IPS-15b (cell line): ENCODE data around the gene UTS2B.

Experiments used
- H3K27me3 ChIP-seq: one replicate; pipeline ENCODE4 v1.6.1; 2013; ENCODE audit warnings: low read length; ENCODE audit not compliant: control insufficient read depth, insufficient read depth
- H3K36me3 ChIP-seq: one replicate; pipeline ENCODE4 v1.6.1; 2013; ENCODE audit warnings: low read length; ENCODE audit not compliant: control insufficient read depth, insufficient read depth
- H3K4me1 ChIP-seq: one replicate; pipeline ENCODE4 v1.6.1; 2013; ENCODE audit warnings: mild to moderate bottlenecking, low read length; ENCODE audit not compliant: control insufficient read depth, insufficient read depth
- H3K4me3 ChIP-seq: one replicate; pipeline ENCODE4 v1.5.1; 2013; ENCODE audit warnings: low read depth, low read length
- H3K9ac ChIP-seq: one replicate; pipeline ENCODE4 v1.6.1; 2013; ENCODE audit warnings: low read depth, mild to moderate bottlenecking, low read length
- H3K9me3 ChIP-seq: one replicate; pipeline ENCODE4 v1.6.1; 2013; ENCODE audit warnings: mild to moderate bottlenecking, low read length; ENCODE audit not compliant: control insufficient read depth, insufficient read depth

Gene UTS2B

DNA sequence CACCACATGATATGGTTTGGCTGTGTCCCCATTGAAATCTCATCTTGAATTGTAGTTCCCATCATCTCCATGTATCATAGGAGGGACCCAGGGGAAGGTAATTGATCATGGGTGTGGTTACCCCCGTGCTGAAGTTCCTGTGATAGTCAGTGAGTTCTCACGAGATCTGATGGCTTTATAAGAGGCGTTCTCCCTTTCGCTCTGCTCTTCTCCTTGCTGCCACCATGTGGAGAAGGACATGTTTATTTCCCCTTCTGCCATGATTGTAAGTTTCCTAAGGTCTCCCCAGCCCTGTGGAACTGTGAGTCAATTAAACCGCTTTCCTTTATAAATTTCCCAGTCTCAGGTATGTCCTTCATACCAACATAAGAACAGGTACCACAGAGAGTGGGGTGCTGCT is 109.4 kb downstream of the UTS2B start:
- H3K9ac ChIP-seq: no peak overlapping the region
- no peaks in the 10 kb centered on the region for H3K27me3 ChIP-seq
- no peak overlapping the region for H3K4me3 ChIP-seq
- H3K9me3 ChIP-seq: no peaks in the 10 kb centered on the region
- no peaks in the 10 kb centered on the region for H3K4me1 ChIP-seq
- no peaks in the 10 kb centered on the region for H3K36me3 ChIP-seq

DNA sequence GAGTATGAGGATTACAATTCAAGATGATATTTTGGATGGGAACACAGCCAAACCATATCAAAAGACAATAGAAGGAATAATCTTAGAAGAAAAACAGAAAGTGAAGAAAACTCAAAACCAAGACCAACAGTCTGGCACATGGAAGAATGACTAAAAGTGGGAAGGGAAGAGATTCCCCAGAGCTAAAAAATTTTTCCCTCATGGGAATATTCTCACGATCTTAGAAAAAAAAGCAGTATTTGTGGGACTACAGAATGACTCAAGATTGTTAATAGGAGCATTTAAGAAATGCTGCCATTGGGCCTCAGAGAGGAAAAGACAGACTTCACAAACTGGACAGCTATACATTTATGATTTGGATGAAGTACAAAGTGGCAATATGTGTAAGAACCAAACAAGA is 113.0 kb downstream of the UTS2B start:
- no peaks in the 10 kb centered on the region for H3K4me1 ChIP-seq
- no peaks in the 10 kb centered on the region for H3K9me3 ChIP-seq
- no peak overlapping the region for H3K9ac ChIP-seq
- no peak overlapping the region for H3K4me3 ChIP-seq
- H3K27me3 ChIP-seq: no peaks in the 10 kb centered on the region
- H3K36me3 ChIP-seq: no peaks in the 10 kb centered on the region
